Measurements from ENCODE around the gene SUPT6H.

GRCh38 chr17:28643983-28644786 lies 17.8 kb upstream of the SUPT6H start:
- TF ChIP-seq CTCF (IDR thresholded peaks at IDR 0.05 in 4 of 5, conservative IDR thresholded peaks at IDR 0.05 in 1 of 5) (peak in 4 of 5 experiments; percentile 39 to 65 (median 54)), POLR2A (IDR thresholded peaks at IDR 0.05) (peak in 1 of 2 donors; percentile 6)

All from gastrocnemius medialis (tissue), 4 donors.